HL-60 (cell line): ENCODE data around the gene PPP1R9A.

Source experiments
- DNase-seq, 2 experiments: peaks; one replicate each; pipeline ENCODE4 v3.0.0-alpha.2; 2010 to 2020; ENCODE audit warnings: low read depth in 1 of 2, low spot score in 1 of 2
- H3K27ac ChIP-seq: fragments of 250-450 bp; sonication (Bioruptor Pico); replicated peaks from 2 replicates; pipeline ENCODE4 v1.5.1; 2020; ENCODE audit warnings: mild to moderate bottlenecking, moderate library complexity
- H3K27me3 ChIP-seq: fragments of 250-450 bp; sonication (Bioruptor Pico); 2 replicates; pipeline ENCODE4 v1.5.1; 2021; ENCODE audit warnings: mild to moderate bottlenecking, moderate library complexity; ENCODE audit not compliant: insufficient read depth, poor library complexity, severe bottlenecking
- H3K4me3 ChIP-seq: replicated peaks from 2 replicates; pipeline ENCODE4 v1.5.1; 2011; ENCODE audit warnings: mild to moderate bottlenecking, control low read depth, low read length; ENCODE audit not compliant: insufficient read depth
- GABPA ChIP-seq: IDR thresholded peaks from 2 replicates; pipeline ENCODE4 v1.6.1; 2012; ENCODE audit warnings: low read depth
- POLR2AphosphoS5 ChIP-seq: IDR thresholded peaks from 2 replicates; pipeline ENCODE4 v1.6.1; 2012; ENCODE audit warnings: low read depth
- SPI1 ChIP-seq: IDR thresholded peaks from 2 replicates; pipeline ENCODE4 v1.6.1; 2012; ENCODE audit warnings: low read depth, mild to moderate bottlenecking, borderline replicate concordance
- TF ChIP-seq, protein P1 (sequence below): IDR thresholded peaks from one replicate; pipeline ENCODE4 v1.5.1; 2011; ENCODE audit warnings: low read length, control low read depth, inconsistent platforms; ENCODE audit not compliant: insufficient read depth
- TF ChIP-seq, protein P2 (sequence below): IDR thresholded peaks from 2 replicates; pipeline ENCODE4 v1.6.1; 2012; ENCODE audit warnings: low read depth; ENCODE audit not compliant: insufficient replicate concordance

Gene PPP1R9A

GRCh38 chr7:94903971-94904370 lies 3.4 kb upstream of the PPP1R9A start:
- no peak for DNase-seq
- H3K4me3 ChIP-seq, result no peak overlapping the region
- TF ChIP-seq, protein P1, sequence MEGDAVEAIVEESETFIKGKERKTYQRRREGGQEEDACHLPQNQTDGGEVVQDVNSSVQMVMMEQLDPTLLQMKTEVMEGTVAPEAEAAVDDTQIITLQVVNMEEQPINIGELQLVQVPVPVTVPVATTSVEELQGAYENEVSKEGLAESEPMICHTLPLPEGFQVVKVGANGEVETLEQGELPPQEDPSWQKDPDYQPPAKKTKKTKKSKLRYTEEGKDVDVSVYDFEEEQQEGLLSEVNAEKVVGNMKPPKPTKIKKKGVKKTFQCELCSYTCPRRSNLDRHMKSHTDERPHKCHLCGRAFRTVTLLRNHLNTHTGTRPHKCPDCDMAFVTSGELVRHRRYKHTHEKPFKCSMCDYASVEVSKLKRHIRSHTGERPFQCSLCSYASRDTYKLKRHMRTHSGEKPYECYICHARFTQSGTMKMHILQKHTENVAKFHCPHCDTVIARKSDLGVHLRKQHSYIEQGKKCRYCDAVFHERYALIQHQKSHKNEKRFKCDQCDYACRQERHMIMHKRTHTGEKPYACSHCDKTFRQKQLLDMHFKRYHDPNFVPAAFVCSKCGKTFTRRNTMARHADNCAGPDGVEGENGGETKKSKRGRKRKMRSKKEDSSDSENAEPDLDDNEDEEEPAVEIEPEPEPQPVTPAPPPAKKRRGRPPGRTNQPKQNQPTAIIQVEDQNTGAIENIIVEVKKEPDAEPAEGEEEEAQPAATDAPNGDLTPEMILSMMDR, result no peak
- TF ChIP-seq POLR2AphosphoS5 (no peak), SPI1 (no peak), GABPA (no peak)
- TF ChIP-seq, protein P2, sequence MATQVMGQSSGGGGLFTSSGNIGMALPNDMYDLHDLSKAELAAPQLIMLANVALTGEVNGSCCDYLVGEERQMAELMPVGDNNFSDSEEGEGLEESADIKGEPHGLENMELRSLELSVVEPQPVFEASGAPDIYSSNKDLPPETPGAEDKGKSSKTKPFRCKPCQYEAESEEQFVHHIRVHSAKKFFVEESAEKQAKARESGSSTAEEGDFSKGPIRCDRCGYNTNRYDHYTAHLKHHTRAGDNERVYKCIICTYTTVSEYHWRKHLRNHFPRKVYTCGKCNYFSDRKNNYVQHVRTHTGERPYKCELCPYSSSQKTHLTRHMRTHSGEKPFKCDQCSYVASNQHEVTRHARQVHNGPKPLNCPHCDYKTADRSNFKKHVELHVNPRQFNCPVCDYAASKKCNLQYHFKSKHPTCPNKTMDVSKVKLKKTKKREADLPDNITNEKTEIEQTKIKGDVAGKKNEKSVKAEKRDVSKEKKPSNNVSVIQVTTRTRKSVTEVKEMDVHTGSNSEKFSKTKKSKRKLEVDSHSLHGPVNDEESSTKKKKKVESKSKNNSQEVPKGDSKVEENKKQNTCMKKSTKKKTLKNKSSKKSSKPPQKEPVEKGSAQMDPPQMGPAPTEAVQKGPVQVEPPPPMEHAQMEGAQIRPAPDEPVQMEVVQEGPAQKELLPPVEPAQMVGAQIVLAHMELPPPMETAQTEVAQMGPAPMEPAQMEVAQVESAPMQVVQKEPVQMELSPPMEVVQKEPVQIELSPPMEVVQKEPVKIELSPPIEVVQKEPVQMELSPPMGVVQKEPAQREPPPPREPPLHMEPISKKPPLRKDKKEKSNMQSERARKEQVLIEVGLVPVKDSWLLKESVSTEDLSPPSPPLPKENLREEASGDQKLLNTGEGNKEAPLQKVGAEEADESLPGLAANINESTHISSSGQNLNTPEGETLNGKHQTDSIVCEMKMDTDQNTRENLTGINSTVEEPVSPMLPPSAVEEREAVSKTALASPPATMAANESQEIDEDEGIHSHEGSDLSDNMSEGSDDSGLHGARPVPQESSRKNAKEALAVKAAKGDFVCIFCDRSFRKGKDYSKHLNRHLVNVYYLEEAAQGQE, result no peak
- H3K27me3 ChIP-seq, result peaks cover 9% of the 10 kb centered on the region
- H3K27ac ChIP-seq, result no peak overlapping the region

GRCh38 chr7:94904982-94905381 lies 2.4 kb upstream of the PPP1R9A start:
- DNase-seq, result no peak
- no peak for TF ChIP-seq POLR2AphosphoS5
- TF ChIP-seq GABPA, result no peak
- TF ChIP-seq, protein P2, result no peak
- no peak for TF ChIP-seq SPI1
- TF ChIP-seq, protein P1, result no peak
- Histone ChIP-seq H3K4me3 (no peak overlapping the region), H3K27ac (no peak overlapping the region), H3K27me3 (peaks cover 11% of the 10 kb centered on the region)

GRCh38 chr7:94906065-94906851 lies 1.1 kb upstream of the PPP1R9A start:
- Histone ChIP-seq H3K27ac (no peak overlapping the region), H3K27me3 (peaks cover 11% of the 10 kb centered on the region)
- DNase-seq, result no peak

More at GRCh38 chr7:94906065-94906851, 1.1 kb upstream of the PPP1R9A start:
- no peak overlapping the region for H3K4me3 ChIP-seq
- no peak for TF ChIP-seq POLR2AphosphoS5
- TF ChIP-seq GABPA, result no peak
- TF ChIP-seq, protein P2, result no peak
- TF ChIP-seq, protein P1, result no peak
- no peak for TF ChIP-seq SPI1
